HG02678 (cell line): ENCODE measurements around the gene FAM53B.
"Not testable (repeated sequence)": the region's sequence is repeated elsewhere in the genome, so short reads cannot be mapped to it uniquely, and the experiment has no call there.

Source experiments
- ATAC-seq: cut with Tn5 transposase; IDR thresholded peaks from one replicate; pipeline ENCODE4 v1.9.1; 2021; ENCODE audit warnings: mild to moderate bottlenecking, moderate library complexity; ENCODE audit not compliant: unreplicated experiment

FAM53B gene

DNA sequence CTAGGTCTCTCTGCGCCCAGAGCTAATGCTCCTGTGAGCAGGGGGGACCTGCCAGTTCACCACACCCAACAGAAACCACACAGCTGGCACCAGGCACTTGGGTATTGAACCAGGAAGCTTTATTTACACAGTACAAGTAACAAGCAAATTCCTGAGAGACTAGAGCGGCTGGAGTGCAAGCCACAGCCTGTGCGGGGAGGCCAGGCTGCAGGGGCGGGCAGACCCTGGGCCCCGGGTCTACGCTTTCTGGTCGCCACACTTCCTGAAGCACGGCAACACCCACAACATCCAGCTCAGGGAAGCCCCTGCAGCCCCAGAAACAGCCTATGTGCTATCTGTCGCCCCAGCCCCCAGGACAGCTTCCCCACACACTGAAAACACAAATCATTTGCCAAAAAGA is 125.0 kb downstream of the FAM53B start:
- no peak for ATAC-seq

DNA sequence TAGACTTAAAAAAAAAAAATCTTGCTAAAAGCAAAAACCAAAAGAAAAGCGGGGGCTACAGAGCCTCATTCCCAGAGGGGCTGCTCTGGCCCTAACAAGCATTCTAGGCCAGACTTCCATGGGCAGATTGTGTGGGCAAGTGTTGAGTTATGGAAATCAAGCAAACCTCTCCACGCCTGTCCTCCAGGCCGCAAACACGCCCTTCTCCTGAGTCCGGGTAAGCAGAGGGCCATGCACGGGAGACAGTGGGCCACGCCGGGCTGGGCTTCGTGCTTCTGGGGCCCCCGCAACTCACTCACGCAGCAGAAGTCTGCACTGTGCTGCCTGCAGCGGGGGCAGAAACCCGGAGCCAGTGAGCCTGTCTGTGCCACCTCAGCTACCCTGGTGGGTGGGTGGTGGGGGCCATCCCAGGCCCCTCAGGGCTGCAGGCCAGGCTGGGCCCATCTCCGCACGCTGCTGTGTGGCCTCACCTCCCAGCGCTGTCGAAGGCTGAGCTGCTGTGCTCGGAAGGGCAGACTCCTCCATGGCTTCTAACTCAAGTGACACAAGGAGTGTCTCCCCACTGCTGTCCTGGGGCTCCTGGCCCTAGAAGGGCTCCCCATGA is 125.6 kb downstream of the FAM53B start:
- ATAC-seq, result no peak

DNA sequence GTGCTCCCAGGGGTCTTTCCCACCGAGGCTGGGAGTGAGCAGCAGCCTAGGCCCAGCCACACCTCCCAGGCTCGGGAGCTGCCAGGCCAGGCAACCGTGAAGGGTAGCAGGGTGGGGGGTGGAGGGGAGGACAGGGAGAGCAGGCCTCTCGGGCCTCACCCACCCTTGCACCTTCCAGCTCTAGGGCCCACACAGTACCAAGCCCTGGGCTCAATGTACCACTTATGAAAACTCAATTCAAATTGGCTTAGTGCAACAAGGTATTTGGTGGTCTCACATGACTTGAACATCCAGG is 127.4 kb downstream of the FAM53B start:
- ATAC-seq, result no peak

DNA sequence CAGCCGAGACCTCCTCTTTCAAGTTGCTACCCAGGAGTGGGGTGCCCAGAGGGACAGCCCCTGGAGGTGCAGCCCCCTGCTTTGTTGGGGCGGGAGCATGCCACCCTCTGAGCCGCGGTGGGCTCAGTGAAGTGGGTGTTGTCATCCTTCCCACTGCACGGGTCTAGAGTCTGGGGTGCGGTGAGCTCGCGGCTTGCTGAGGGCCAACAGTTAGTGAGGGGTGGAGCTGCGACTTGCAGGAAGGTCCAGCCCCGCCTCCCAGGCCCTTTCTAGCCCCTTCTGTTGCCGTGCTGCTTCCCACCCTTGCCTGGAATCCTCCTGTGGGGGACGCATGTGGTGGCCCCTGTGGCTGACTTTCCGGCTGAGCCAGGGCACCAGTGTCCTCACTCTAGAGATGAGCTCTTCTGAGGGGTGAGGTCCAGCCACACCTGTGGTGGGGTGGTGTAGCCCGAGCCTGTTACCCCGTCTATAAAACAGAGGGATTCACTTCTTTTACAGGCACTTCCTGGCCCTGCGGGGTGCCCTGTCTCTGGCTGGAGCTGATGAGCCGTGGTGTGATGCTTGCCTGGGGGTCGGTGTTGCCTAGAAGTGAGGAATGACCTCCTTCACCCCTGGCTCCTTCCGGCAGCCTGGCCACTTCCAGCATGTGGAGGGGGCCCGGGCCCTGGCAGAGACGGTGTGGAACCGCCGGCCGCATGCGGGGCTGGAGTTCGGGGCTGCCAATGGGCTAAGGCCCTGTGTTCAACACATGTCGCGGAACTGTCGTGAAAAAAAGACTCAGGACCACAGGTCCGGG is 127.9 kb downstream of the FAM53B start:
- ATAC-seq, result no peak

DNA sequence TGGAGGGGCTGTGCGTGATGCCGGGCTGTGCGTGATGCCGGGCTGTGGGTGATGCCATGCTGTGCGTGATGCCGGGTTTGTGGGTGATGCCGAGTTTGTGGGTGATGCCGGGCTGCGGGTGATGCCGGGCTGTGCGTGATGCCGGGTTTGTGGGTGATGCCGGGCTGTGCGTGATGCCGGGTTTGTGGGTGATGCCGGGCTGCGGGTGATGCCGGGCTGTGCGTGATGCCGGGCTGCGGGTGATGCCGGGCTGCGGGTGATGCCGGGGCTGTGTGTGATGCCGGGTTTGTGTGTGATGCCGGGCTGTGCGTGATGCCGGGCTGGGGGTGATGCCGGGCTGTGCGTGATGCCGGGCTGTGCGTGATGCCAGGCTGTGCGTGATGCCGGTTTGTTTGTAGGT is 128.9 kb downstream of the FAM53B start:
- no peak for ATAC-seq

DNA sequence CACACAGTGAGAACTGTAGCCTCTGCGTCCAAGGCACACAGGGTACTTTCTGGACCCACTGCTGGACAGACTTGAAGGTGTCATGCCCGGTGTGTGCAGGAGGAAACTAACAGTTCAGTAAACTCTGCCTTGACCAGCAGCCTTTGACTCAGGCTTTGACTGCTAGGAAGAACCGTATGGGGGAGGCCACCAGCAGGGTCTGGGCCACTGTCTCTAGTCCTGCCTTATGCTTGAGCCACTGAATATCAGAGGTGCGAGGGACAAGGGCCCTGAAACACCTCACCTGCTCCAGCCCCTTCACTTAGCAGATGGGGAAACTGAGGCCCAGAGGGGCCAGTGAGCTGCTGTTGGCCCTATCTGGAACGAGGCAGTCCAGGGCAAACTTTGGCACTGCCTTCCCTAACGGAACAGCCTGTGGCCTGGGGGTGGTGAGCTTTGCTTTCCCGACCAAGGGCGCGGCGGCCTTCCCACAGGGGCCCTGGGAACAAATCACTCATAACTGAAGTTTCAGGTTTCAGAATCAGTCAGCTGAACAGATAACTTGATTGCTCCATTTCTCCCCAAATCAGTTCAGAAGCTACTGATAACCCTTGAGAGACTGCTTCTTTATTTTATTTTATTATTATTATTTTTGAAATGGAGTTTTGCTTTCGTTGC is 130.0 kb downstream of the FAM53B start:
- peak; percentile 55 for ATAC-seq

DNA sequence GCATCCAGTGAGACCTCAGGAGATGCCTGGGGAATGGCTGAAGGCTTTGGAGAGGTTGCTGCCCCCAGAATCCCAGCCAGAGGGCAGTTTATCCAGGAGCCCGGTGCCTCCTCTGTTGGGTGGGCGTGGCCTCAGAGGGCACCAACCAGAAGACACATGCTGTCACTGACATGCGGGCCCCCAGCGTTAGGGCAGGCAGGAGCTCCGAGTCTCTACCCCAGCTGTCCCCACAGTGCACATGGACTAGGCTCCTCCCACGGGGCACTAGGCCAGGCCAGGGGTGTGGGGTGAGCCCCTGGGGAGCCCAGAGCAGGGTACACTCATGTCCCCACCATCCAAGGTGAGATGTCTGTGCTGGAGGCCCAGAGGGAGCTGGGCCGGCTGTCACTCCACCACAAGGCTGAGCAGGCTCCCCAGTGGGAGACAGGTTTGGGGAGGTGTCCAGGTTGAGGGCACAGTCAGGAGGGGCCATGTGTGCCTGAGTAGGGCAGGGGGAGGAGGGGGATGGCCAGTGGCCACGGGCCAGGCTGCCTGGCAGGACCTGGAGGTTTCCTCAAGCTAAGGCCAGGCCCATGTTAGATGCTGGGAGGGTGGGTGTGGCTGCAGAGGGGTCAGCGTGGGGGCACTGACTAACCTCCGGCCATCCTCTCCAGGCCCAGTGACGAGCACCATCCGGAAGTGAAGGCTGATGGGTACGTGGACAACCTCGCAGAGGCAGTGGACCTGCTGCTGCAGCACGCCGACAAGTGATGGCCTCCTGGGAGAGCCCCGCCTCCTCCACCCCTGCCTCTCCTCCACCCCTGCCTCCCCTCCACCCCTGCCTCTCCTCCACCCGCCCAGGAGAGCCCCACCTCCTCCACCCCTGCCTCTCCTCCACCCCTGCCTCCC is 131.3 kb downstream of the FAM53B start:
- ATAC-seq, result no peak

DNA sequence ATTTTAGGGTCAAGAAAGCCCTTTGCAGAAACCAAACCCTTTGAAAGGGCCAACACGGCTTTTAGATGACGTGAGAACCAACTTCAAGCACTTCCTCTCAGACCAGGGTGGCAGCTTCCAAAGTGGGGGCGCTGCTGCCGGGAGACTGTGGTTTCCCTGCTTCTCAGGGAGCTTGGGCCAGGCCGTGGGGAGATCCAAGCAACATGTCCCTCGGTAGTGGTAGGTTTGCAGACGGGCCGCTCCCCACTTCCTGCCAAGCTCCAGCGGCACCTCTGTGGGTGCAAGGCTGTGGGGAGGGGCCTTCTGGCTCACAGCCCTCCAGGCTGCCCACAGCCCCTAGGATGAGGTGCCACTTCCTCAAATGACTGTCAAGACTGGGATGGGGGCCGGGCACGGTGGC is 132.4 kb downstream of the FAM53B start:
- ATAC-seq, result no peak

DNA sequence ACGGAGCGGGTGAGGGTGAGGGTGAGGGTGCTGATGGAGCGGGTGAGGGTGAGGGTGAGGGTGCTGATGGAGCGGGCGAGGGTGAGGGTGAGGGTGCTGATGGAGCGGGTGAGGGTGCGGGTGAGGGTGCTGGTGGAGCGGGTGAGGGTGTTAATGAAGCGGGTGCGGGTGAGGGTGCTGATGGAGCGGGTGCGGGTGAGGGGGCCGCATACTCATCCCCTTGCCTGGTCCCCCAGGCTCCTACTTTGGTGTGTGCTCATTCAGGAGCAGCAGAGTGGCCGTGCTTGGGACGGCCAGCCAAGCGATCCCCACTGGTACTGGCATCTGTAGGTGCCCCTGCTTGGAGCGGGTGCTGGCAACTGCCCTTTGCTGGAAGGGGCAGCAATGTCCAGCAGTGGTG is 133.3 kb downstream of the FAM53B start:
- not testable (repeated sequence) for ATAC-seq

DNA sequence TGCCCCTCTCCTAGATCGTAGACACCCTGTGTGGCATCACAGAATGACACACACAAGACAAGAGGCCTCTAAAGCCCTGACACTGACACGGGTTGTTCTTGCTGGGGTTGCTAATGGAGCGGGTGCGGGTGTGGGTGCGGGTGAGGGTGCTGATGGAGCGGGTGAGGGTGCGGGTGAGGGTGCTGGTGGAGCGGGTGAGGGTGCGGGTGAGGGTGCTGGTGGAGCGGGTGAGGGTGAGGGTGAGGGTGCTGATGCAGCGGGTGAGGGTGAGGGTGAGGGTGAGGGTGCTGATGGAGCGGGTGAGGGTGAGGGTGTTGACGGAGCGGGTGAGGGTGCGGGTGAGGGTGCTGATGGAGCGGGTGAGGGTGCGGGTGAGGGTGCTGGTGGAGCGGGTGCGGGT is 134.0 kb downstream of the FAM53B start:
- ATAC-seq, result not testable (repeated sequence)

DNA sequence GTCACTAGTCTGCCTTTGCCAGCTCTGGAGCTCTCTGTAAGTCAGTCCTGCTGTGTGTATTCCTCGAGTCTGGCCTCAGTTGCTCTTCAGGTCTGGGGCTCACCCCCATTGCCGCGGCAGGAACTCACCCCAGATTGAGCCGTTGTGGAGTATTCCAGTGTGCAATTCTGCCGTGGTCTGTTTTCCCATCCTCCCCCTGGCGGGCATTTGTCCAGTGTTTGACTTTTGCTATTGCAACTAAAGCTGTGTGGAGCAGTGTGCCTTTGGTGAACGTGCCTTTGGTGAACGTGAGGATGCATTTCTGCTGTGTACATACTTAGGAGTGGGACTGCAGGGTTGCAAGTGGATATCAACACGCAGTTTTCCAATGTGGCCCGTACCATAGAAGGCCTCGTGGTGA is 134.5 kb downstream of the FAM53B start:
- ATAC-seq, result no peak

DNA sequence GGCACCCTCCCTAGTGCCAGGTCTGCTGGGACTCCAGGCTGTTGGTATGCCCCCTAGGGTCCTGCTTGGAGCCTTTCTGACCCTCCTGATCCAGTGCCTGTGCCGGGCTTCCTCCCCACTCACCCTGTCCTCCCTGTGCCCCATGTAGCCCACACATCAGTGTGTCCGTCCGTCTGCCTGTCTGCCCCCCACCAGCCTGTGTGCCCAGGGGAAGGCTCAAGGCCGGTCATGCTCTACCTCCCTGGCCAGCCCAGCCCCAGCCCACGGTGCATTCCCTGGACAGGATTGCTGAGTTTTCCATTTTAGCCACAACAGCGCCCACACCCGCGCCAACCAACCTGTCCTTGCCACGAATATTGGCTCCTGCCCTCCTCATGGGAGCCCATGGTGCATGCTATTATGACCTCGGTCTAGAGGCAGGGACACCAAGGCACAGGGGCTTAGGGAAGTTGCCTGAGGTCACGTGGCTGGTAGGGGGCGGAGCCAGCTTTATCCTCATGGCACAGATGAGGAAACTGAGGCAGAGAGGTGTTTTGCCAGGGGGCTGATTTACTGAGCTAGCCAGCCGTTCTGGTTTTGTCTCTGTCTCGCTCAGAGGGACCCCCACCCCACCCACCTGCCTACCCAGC is 136.0 kb downstream of the FAM53B start:
- no peak for ATAC-seq

DNA sequence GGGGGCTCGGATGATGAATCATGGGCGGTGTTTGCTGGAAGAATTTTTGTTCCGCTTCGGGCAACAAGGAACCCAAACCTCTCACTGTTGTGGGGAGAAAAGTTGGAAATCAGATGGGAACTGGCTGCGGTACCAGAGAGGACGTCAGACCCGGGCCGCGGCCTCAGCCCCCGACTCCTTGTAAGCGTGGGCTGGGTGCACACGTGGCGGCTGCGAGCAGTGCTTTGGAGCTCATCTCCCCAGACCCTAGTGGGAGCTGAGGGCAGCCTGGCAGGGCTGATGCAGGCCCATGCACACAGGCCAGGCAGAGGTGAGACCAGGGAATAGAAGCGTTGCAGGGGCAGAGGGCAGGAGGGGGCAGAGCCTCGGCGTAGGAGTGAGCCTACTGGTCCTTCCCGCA is 136.5 kb downstream of the FAM53B start:
- no peak for ATAC-seq

DNA sequence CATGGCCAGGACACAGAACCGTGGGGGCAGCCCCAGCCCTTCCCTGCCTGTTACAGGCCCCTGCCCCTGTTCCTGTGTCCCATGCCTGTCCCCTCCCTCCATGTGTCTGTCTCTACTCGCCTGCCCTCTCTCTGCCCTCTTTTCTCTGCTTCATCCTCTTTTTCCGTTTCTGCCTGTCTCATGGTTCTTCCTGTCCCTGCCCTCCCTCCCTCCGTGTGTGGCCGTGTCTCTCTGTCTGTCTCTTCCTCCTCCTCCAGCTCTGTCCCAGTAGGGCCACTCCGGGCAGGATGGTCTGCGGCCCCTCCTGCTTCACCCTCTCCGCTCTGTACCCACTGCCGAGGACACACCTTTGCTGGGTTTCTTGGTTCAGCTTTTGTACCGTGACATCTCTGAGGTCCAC is 137.4 kb downstream of the FAM53B start:
- ATAC-seq, result no peak

DNA sequence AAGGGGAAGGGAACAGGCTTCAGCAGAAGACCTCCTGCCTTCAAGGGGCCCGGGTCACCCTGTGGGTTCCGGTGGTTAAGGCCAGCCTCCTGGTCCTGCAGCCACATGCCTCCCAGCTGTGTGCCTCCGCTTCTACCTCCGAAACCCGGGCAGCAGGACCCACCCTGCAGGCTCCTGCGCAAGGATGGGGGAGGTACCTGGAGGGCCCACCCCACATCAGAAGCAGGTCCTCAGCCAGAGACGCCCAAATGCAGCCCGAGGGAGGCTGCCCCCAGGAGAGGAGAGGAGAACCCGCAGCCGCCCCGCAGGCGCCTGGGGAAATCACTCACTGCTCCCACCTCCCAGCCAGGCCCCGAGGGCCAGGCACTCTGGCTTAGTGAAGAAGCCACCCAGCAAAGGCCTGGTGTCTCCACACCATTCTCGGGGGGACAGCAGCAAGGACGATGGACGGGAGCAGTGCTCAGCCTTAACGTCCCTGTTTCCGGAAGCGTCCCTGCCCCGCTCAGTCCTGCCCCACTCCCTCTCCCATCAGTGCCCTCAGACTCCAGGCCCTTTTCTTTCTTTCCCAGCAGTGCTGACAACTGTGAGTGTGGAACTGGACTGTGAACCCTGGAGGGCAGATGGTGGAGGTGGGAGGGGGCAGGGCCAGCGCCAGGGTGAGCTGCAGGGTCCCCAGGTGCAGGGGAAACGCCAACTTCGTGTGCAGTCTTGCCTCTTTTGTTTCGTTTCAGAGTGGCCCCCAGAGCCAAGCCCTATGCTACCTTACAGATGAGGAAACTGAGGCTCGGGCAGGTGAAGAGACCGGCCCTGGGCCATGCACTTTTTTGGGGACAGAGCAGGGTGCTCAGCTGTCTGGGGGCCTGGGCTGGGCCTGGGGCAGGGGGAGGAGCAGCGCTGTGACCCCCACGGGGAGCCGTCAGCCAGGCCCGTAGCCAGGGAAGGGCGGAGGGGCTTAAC is 138.0 kb downstream of the FAM53B start:
- ATAC-seq, result no peak

DNA sequence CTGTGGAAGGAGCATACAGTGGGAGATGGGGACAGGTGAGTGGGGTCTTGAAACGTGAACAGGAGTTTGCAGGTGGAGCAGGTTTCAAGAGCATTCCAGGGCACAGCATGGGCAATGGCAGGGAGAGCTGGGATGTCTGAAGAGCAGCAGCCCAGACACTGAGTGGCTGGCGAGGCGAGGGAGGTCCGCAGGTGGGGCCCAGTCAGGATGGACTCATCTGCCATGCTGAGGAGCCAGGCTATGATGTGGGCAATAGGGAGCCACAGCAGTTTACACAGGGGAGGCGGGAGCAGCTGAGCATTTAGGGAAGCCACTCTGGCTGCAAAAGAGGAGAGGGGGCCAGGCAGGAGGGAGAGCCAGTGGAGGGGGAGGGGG is 138.7 kb downstream of the FAM53B start:
- no peak for ATAC-seq

DNA sequence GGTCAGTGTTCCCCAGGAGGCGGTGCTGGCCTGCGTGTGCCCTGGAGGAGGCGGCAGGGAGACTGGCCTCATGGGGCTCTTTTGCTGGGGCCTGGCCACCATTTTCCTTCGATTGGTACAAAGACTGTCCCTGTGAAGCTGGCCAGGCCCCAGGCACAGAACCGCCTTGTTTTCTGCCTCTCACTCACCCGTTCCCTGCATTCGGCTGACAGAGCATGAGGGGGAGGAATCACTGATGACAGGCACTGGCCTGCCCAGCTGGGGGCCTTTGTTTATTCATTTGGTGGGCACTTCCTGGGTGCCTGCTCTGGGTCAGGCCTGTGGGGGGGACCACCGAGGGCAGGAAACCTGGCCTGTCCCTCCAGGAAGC is 139.2 kb downstream of the FAM53B start:
- ATAC-seq, result no peak

DNA sequence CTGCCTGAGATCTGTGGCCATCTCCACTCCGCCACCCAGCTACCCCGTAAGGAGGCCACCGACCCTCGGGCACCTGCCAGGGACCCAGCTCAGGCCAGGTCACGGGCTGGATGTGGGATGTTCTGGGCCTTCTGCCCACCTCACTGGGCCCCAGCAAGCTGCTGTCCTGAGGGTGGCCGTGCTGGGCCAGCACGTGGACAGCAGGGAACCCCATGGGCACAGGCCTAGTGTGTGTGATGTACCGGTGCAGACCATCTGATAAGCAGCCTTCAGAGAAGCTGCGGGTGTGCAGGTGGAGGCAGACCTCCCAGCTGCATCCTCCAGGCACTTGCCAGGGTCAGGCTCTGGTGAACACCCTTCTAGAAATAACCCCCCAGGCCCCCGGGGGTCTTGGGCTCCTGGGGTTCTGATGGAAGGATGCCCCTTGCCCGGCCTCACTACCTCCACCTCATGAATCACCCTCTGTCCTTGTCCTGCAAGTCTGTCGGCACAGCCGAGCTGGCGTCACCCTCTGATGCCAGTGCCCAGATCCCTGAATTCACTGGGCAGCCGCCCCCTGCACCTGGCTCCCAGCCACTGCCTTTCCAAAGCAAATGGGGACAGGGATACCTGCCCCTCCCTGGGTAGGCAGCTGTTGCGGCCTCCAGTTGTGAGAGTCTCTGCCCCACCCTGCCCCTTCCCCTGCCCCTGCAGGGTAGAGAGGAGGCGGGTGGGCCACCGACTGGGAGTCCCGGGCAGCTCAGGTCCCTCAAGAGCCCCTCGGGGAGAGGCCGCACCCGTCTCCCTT is 139.8 kb downstream of the FAM53B start:
- ATAC-seq, result no peak
